Panc1 (cell line): ENCODE data around the gene C2CD3. TPM values are rescaled to one million over a fixed set of nuclear protein-coding genes. Genes with fewer than 3 reads are reported as not detected.

Experiments
- ATAC-seq: fragments of 200-7000 bp; cut with Tn5 transposase; 2 replicates; pipeline ENCODE4 v1.9.1; 2020; ENCODE audit warnings: mild to moderate bottlenecking, moderate library complexity
- BruUV-seq: library from RNA; stranded (reverse); fragments of 400-500 nt; replicated peaks from 2 replicates; lab custom pipeline; 2021; lab: Mats Ljungman, UMichigan
- CTCF ChIA-PET: fragments of 300-600 bp; sonication (Branson Sonifier 250); formaldehyde crosslinking; loops from one replicate; lab custom pipeline; 2022; ENCODE audit warnings: antibody characterized with exemption; lab: Charles Lee
- POLR2A ChIA-PET: fragments of 300-600 bp; sonication (Branson Sonifier 250); formaldehyde crosslinking; loops from one replicate; lab custom pipeline; 2022; ENCODE audit warnings: antibody characterized with exemption; lab: Charles Lee
- DNase-seq: peaks from one replicate; pipeline ENCODE4 v3.0.0-alpha.2; 2010; ENCODE audit warnings: low read depth, low spot score
- H3K27ac ChIP-seq: 2 replicates; pipeline ENCODE4 v1.5.1; 2011; ENCODE audit warnings: mild to moderate bottlenecking, low read length, inconsistent platforms
- H3K27me3 ChIP-seq: fragments of 200-500 bp; sonication (Bioruptor generic); 2 replicates; pipeline ENCODE4 v1.6.0; 2014; ENCODE audit warnings: low read length, inconsistent platforms; ENCODE audit not compliant: control insufficient read depth, insufficient read depth
- H3K36me3 ChIP-seq: fragments of 200-500 bp; sonication (Bioruptor generic); 2 replicates; pipeline ENCODE4 v1.5.1; 2014; ENCODE audit warnings: inconsistent platforms, mild to moderate bottlenecking, low read length, moderate library complexity; ENCODE audit not compliant: control insufficient read depth, insufficient read depth
- H3K4me1 ChIP-seq: 2 replicates; pipeline ENCODE4 v1.5.1; 2011; ENCODE audit warnings: inconsistent platforms, mild to moderate bottlenecking, low read length, moderate library complexity; ENCODE audit not compliant: control insufficient read depth, insufficient read depth
- H3K4me3 ChIP-seq, 2 experiments: 2 replicates each; pipeline ENCODE4 v1.5.1; 2011 to 2012; ENCODE audit warnings: low read depth in 2 of 2, low read length in 2 of 2, mild to moderate bottlenecking in 2 of 2, inconsistent platforms in 1 of 2, moderate library complexity in 1 of 2
- H3K9me3 ChIP-seq: fragments of 200-500 bp; sonication (Bioruptor generic); 2 replicates; pipeline ENCODE4 v1.5.1; 2014; ENCODE audit warnings: low read depth, mild to moderate bottlenecking, inconsistent platforms, low read length, moderate library complexity; ENCODE audit not compliant: control insufficient read depth, insufficient read depth
- CTCF ChIP-seq: fragments of 450-650 bp; IDR thresholded peaks from 2 replicates; pipeline ENCODE4 v1.5.1; 2017; ENCODE audit warnings: mild to moderate bottlenecking
- POLR2AphosphoS5 ChIP-seq: IDR thresholded peaks from 2 replicates; pipeline ENCODE4 v1.6.1; 2012; ENCODE audit warnings: mild to moderate bottlenecking, low read depth, low read length, moderate library complexity
- REST ChIP-seq, 2 experiments: IDR thresholded peaks; 2 replicates each; pipeline ENCODE4 v1.6.1; 2011 to 2012; ENCODE audit warnings: low read depth in 2 of 2, control low read depth in 1 of 2, low read length in 1 of 2, mild to moderate bottlenecking in 1 of 2, moderate library complexity in 1 of 2; ENCODE audit not compliant: insufficient read depth in 1 of 2
- SIN3A ChIP-seq: IDR thresholded peaks from 2 replicates; pipeline ENCODE4 v1.6.1; 2012; ENCODE audit warnings: low read depth, mild to moderate bottlenecking, low read length, moderate library complexity, borderline replicate concordance; ENCODE audit not compliant: insufficient read depth
- TCF7L2 ChIP-seq: IDR thresholded peaks from 2 replicates; pipeline ENCODE4 v1.6.1; 2011; ENCODE audit warnings: mild to moderate bottlenecking, low read depth, low read length, inconsistent platforms
- in situ Hi-C: cut with HindIII; loops from 2 replicates; pipeline ENCODE4 v1.10.0; 2016; ENCODE audit warnings: low sequenced_read_pairs, low pct_unique_long_range_greater_than_20kb
- intact Hi-C: fragments of 100-400 bp; cut with micrococcal nuclease; formaldehyde crosslinking; loops from one replicate; pipeline ENCODE4 v1.10.0; 2022; ENCODE audit not compliant: unreplicated experiment
- total RNA-seq: library from RNA; stranded (reverse); gene quantifications from one replicate; pipeline ENCODE4 v1.2.1, GENCODE V29; 2021; ENCODE audit not compliant: unreplicated experiment

The C2CD3 gene
- total RNA-seq, 1 experiment from 2014 or later, result 51.8 TPM

DNA sequence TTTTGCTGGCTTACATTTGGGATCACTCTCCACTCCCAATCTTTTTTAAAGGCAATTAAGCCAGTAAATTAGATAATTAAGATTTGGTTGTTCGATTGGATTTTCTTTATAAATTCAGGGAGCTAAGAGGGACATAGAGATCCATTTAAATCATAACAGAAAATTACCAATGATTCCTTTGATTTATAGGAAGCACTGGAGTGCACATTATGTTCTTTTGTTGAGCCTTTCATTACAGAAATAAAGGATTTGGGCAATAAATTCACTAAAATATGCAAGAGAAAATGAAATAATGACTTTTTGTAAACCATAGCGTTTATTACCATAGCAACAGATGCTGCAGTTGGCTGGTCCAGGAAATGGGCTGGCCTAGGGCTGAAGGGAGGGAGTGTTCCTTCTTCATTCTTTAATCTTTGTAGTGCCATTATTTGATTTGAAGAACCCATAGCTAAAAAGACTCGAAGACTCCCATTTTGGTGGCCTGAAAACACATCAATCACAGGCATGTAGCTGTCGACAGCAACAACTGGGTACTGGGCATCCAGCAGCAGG, 73.0 kb downstream of the C2CD3 start:
- no peak overlapping the region for H3K4me3 ChIP-seq
- H3K36me3 ChIP-seq, result peaks cover 28% of the 10 kb centered on the region
- TF ChIP-seq POLR2AphosphoS5 (no peak), SIN3A (no peak), REST (IDR thresholded peaks at IDR 0.05; ENCODE audit: insufficient read depth in 1 of 2, low read depth in 2 of 2, low read length in 1 of 2) (no peak), TCF7L2 (no peak), CTCF (no peak)
- no peaks in the 10 kb centered on the region for H3K9me3 ChIP-seq
- no TSS peak for BruUV-seq
- H3K4me1 ChIP-seq, result no peaks in the 10 kb centered on the region
- H3K27me3 ChIP-seq, result no peaks in the 10 kb centered on the region
- no peak overlapping the region for H3K27ac ChIP-seq
- intact Hi-C loops, result loop anchor here (10.0 kb wide), 1 partner anchor 133 kb away; no protein-coding TSS in a partner anchor
- POLR2A ChIA-PET, result no interaction called here
- in situ Hi-C loops, result no loop called here
- CTCF ChIA-PET, result no interaction called here
- DNase-seq, result no peak
- no peak for ATAC-seq

GRCh38 chr11:74094393-74094792, 76.4 kb downstream of the C2CD3 start:
- Histone ChIP-seq H3K9me3 (no peaks in the 10 kb centered on the region), H3K27ac (no peak overlapping the region), H3K4me1 (no peaks in the 10 kb centered on the region), H3K36me3 (peaks cover 21% of the 10 kb centered on the region), H3K4me3 (no peak overlapping the region), H3K27me3 (no peaks in the 10 kb centered on the region)
- TF ChIP-seq POLR2AphosphoS5, result no peak
- no peak for TF ChIP-seq REST (IDR thresholded peaks at IDR 0.05; ENCODE audit: insufficient read depth in 1 of 2, low read depth in 2 of 2, low read length in 1 of 2)
- TF ChIP-seq CTCF, result peak; percentile 33
- BruUV-seq, result no TSS peak
- intact Hi-C loops (loop anchor here (10.0 kb wide), 1 partner anchor 130 kb away; no protein-coding TSS in a partner anchor), in situ Hi-C loops (no loop called here)
- CTCF ChIA-PET, result interaction anchor here (0.6 kb wide), 2 partner anchors 13 to 1171 kb away, joined by 3 to 4 read pairs; no protein-coding TSS in a partner anchor
- ATAC-seq, result no peak
- DNase-seq, result no peak
- POLR2A ChIA-PET, result interaction anchor here (0.6 to 0.7 kb wide), 2 partner anchors 82 to 236 kb away, joined by 3 to 4 read pairs; no protein-coding TSS in a partner anchor
